Gastroesophageal sphincter (tissue), 3 donors: Measurements from ENCODE around the gene CACNA1A.

Source experiments
- POLR2AphosphoS5 ChIP-seq: sonication (generic); formaldehyde crosslinking; IDR thresholded peaks from one replicate; pipeline ENCODE4 v1.6.1; 2017; ENCODE audit warnings: antibody characterized with exemption
- TF ChIP-seq, protein P1 (sequence below), 4 experiments: fragments of 200-600 bp in 2 of 4; fragments of 450-650 bp in 2 of 4; sonication (generic) in 1 of 4; IDR thresholded peaks; one replicate each; pipeline ENCODE4 v1.5.1; 2017 to 2019; ENCODE audit warnings: antibody characterized with exemption in 4 of 4, mild to moderate bottlenecking in 2 of 4, moderate library complexity in 2 of 4

GRCh38 chr19:13267131-13267530 is 239.1 kb downstream of the CACNA1A start:
- TF ChIP-seq, protein P1, sequence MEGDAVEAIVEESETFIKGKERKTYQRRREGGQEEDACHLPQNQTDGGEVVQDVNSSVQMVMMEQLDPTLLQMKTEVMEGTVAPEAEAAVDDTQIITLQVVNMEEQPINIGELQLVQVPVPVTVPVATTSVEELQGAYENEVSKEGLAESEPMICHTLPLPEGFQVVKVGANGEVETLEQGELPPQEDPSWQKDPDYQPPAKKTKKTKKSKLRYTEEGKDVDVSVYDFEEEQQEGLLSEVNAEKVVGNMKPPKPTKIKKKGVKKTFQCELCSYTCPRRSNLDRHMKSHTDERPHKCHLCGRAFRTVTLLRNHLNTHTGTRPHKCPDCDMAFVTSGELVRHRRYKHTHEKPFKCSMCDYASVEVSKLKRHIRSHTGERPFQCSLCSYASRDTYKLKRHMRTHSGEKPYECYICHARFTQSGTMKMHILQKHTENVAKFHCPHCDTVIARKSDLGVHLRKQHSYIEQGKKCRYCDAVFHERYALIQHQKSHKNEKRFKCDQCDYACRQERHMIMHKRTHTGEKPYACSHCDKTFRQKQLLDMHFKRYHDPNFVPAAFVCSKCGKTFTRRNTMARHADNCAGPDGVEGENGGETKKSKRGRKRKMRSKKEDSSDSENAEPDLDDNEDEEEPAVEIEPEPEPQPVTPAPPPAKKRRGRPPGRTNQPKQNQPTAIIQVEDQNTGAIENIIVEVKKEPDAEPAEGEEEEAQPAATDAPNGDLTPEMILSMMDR (IDR thresholded peaks at IDR 0.05): no peak
- no peak for TF ChIP-seq POLR2AphosphoS5
